HG03521 (cell line): ENCODE results near the gene ADAMTS17.
A peak's percentile ranks its signal among the peaks of the same experiment; 100 is the strongest.

ENCODE experiments used
- ATAC-seq: cut with Tn5 transposase; IDR thresholded peaks from one replicate; pipeline ENCODE4 v1.9.1; 2021; ENCODE audit warnings: mild to moderate bottlenecking, moderate library complexity; ENCODE audit not compliant: unreplicated experiment

Gene ADAMTS17

DNA sequence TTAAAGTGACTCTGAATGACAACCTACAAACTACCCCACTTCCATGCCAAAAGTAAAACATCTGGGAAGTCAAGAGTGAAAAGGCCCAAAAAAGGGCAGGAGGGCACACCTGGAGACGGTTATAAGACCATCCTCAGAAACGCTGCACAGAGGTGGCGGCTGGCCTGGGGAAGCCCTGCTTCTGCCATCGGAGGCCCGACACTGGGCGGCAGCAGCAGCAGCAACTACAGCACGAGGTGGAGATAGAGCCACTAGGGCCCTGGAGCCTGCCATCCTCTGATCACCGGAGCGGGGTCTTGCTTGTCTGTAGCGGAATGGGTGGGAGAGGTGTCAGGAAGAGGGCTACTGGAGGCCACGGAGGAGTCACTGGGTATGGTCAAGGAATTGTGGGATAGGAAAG lies 283.3 kb downstream of the ADAMTS17 start:
- ATAC-seq: no peak

DNA sequence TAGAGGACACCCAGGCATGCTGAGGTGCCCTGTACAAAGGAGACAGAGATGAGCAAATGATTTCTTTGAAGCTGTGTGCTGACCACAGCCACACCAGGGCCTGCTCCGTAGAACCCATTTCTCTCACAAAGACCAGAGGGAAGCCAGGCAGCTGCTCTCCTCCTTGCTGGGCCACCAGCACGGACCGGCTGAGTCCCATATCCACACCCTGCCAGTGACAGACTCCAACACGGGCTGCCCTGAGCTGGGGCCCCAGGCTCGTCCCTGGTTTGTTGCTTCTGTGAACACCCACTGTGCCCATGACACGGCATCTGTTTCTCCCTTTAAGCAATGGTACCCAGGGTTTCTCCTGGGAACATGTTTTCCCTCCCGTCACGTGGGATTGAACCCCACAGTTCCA lies 284.5 kb downstream of the ADAMTS17 start:
- no peak for ATAC-seq

DNA sequence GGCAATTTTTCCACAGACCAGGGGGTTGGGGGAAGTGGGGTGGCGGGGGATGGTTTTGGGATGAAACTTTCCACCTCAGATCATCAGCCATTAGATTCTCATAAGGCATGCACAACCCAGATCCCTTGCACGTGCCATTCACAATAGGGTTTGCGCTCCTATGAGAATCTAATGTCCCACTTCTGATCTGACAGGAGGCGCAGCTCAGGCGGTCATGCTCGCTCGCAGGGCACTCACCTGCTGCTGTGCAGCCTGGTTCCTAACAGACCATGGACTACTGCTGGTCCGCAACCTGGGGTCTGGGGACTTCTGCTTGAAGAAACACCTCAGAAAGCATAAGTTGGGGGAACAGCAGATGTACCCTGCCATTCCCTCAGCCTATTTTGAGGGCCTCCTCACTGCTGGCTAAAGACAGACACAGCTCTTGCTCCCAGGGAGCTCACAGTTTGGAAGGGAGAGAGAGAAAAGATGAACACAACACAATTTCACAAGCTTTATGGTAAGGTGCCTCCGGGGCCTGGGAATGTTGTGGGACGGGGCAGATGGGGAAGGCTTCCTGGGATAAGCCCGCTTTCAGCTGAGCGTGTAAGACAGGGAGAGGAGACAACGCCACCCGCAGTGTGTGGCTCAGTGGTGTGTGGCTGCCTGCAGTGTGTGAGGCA lies 285.2 kb downstream of the ADAMTS17 start:
- ATAC-seq: no peak

DNA sequence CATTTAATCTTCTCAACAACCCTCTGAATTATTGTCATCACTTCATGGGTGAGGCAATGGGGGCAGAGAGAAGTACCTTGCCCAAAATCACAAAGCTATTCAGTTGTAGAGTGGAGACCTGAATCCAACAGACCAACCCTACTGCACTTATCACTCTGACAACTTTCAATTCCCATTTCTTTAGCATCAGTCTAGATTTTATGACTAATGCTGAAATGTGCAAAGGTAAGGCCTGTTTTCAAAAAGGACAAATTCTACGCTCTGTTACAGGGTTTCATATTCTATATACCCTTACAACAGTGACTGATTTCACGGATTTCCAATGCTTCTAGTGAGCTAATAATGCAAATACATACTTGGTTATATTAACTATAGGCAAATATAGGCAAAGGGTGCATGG lies 286.0 kb downstream of the ADAMTS17 start:
- peak; percentile 42 for ATAC-seq

DNA sequence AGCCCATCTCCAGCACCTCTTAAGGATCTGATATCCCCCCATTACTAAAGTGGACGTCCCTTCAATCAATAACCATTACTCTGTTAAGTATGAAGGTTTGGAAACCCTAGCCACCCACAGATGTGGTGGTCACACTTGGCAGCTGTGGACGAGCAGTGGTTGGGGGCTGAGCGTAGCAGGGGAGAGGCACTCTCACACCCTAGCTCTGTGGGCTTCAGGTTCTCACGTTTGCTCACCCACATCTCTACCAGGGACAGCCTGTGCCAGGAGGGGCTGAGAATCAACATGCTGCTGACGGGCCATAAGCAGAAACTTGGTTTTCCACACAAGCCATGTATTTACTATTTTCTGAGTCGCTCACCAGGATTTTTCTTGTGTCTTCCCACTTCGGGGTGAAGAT lies 287.2 kb downstream of the ADAMTS17 start:
- ATAC-seq: no peak

DNA sequence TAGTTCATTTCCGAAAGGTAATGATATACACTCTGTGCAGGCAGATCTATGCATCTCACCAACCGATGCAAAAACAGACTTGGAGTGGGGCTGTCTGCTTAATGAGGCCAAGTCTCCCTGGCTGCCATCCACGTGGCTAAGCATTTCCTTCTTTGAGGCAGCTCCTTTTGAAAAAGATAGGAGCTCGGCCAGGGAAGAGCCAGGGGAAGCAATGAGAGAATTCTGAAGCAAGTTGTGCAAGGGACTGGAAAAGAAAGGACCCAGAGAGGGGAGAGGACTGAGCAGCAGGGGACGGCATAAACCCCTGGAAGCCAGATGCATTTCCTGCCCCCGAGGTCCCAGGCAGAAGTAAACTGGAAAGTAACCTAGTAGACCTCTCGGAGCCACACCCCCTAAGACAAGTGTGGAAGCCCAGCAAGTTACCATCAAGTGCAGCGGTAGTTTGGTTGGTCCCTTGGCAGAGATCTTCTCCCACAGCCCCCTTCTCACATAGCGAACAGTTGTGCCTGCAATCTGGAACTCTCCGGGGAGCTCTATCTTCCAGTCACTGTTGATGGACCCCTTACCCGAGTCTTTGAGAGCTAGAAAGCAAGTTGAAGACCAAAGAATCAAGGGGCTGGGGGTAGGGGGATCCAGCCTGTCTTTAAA lies 288.2 kb downstream of the ADAMTS17 start:
- no peak for ATAC-seq

DNA sequence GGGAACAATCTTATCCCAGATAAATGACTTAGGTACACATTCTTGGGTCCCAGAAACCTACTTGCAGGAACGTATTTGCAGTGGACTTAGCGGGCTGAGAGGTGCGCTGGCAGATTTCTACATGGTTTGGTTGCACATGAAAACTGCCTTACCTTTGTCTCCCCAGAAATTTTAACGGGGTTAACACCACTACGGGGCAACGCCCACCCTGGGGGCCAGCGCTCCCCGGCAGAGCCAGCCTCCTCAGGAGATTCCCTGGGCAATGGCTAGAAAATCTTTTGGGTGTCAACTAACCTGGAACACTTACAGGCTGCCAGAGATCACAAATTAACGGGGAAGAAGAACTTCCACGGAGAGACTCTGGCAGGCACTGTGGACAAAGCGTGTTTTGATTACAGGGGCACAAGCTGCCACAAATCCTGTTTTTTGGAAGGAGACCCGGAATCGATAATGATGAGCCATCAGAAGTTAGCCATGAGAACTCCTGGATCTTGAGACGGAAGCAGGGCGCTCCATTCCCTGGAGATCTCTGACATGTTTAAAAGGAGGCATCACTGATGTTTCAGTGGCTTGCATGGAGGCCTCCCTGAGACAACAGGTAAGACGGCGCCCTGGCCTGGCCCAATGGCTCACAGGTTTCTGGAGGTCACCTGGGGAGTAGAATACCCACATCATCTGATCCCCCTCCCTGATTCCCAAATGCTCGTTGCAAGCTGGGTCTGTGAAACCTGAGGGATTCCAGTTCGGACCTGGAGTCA lies 288.9 kb downstream of the ADAMTS17 start:
- ATAC-seq: no peak

DNA sequence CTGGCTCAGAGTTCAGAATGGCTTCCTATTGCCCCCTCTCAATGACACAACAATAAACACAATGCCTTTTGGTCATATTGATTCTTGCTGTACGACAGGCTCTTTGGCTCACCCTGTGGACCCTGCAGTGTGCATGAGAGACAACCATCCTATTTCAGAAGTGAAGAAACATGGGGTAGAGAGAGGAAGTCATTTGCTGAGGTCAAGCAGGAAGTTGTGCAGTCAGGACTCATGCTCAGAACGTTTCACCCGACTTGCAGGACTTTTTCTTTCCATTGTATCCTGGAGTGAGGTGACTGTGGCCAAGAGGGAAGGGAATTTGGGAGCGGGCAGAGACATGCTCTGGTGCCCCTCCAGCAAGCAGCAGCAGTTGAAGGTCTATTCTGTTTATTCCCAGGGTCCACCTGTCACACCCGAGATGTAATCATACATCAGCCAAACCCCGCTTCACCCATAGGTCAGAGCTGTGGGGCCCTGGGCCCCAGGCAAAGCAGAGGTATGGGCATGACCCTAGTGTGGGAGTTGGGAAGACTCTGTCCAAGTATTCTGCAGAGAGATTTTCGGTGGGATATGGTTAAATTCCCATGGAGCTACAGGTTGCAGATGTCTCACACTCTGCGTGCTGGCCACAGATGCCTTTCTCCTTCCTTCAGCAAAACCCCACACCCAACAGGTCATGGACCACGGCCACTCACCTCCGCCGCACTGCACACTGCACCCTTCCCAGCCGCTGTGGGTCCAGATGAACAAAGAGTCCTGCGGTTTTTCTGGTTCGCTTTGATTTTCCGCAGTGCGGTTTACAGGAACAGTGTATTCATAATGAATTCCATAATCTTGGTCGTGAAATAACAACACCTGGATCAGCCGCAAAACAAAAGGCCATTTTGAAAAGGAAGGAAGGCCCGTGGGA lies 290.6 kb downstream of the ADAMTS17 start:
- ATAC-seq: no peak

DNA sequence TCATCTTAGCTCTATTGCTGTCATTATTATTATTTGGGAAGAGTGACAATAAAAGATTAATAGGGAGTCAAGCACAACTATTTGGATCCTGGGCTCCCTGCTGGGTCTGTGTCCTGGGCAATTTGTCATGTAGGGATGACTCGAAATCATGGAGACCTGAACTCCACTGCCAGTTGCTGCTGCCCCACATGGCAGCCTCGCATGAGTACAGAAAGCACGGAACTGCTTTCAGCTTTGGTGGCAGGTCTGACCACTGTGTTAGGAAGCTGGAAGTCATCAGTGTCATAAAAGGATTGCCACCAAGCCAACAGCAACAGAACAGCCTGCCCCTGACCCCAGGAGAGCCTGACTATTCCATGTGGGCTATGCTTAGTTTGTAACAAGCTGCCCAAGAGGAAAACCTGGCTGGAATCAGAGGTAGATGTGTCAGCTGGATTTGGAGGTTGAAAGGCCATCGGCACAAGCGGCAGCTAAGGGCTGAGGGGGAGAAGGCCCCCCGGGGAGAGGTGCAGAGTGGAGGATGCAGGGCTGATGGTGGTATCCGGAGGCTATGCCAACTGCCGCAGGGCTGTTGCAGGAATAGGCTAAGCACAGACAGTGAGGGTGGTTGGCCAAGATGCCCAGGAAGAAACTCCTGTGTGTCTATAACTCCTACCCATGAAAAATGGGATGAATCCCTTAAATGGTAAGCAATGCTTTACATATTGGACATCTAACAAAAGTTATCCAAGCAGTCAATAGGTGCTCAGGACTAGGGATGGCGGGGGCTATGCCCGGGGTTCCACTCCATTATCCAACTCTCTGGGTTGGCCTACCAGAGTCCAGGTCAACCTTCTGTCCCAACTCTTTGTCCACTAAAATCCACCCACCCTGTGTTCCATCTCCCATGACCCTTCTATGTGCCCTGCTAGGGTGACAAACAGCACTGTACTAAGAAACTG lies 291.6 kb downstream of the ADAMTS17 start:
- ATAC-seq: no peak

DNA sequence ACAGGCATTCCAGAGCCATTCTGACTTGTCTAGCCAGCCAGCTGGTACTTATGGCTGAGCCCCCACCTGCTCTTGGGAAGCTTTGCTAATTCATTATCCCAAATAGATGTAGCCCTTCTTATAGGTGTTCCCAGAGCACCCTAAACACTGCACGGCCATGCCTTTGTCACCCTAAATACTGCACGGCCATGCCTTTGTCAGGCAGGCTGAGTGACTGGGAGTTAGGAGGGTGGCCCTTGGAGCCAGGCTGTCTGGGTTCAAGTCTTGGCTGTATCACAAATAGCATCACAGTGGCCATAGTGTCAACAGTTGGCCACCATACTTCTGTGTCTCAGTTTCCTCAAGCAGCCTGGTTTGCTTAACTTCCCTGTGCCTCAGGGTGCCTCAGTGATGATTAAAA lies 292.3 kb downstream of the ADAMTS17 start:
- ATAC-seq: no peak

DNA sequence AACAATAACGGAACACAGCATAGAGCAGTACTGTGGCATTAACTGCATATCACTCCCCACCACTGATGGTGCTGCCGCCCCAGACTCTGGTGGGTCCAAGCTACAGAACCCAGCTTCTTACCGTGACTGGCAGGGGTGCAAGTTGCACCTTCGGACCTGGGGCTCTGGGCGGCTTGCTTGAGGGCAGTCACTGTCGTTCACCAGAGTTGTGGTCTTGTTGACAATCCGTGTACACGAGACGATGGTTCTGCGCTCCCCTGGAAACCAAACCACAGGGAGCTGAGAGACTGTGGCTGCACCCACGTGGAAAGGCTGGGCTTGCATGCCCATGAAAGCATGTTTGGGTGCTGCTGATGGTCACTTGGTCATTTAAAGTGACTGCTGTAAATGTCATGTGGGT lies 293.0 kb downstream of the ADAMTS17 start:
- no peak for ATAC-seq

DNA sequence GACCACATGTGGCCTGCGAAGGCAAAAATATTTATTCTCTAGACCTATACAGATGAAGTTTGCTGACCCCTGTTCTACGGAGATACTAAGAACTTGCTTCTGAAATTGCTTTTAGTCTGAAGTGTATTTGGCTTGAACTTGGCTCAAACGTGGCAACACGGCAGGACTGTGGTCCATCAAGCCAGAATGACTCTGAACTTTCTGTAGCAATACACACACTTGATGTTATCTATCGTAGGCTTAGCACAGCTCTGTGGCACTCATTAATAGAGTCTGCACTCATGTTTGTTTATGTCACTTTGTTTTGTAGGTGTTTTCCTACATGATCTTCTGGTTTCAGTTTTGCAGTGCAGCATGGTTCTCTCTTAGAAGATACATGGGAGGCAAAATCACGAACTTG lies 298.1 kb downstream of the ADAMTS17 start:
- ATAC-seq: no peak

DNA sequence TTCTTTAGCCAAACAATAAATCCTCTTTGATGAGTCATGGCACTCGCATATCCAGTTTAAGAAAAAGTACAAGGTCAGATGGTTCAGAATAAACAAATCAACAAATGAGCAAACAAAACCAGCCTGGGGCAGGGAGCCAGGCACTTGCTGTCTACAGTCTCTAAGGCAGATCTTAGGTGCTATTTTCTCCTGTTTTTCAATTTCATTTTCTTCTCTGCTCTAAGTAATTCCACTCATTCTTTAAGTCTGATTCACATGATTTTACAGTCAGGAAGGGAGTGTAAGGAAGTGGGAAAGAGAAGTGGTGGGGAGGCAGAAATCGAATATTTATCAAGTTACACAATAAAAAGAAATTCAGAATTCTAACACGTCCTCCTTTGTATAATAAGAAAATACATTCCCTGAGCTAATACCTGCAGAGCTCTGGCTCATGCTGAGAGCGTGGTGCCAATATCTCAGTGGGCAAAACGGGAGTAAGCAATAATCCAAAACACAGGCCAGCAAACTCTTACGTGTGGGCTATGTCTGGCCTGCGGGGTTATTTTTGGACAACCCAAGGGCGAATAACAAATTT lies 298.6 kb downstream of the ADAMTS17 start:
- ATAC-seq: no peak

DNA sequence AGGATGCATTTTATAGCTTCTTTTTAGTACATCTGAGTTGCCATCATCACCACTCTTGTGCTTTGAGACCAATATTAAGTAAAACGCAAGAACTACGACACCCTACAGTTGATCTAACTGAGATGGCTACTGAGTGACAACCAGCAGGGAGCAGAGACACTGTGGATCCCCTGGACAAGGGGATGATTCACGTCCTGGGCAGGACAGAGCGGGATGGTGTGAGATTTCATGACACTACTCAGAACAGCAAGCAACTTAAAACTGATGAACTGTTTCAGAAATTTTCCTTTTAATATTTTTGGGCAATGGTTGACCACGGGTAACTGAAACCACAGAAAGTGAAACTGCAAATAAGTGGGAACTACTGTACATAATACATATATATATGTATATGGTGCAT lies 299.2 kb downstream of the ADAMTS17 start:
- no peak for ATAC-seq

DNA sequence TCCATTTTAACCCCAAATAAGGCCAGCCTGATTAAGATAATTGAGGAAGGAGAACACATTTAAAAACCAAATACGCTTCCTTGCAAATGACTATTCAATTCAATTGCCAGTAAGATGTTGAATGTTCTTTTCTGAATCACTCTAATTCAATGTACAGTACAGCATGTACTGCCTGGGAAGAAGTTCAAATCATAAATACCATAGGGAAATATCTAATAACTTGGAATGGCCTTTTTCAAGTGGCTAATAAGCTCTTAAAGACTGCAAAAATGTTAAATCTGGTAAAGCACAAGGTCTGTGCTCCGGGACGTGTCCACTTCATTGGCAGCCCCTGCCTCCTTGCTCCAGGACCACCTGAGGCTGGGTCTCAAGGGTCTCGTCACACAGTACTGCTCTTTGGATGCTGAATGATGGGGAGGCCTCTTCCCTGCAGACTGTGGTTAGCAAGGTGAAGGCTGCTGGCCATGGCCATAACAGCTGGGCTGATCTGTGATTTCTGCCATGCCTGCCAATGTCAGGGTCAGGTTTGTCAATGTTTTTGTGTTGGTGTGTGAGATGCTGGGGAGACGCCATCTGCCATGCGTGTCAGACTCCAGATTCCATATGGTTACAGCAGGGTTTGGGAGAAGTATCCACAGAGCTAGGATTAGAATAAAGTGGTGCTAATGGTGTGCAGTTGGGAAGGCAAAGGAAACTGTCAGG lies 300.5 kb downstream of the ADAMTS17 start:
- ATAC-seq: no peak

DNA sequence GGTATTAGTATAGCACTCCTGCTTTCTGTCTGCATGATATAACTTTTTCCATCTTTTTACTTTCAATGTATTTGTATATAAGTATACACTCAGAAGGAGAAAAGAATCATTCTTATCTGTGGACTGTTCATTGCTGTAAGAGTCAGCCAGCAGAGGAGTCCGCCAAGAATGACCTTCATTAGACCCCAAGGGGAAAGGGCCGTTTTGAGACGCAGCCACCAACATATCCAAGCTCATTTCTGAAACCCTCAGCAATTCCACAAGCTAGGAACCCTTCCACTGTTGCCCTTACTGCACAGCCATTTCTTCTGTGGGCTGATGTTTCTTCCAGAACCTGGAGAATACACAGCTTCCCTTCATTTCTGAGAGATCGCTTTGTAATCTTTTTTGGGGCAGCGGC lies 301.8 kb downstream of the ADAMTS17 start:
- no peak for ATAC-seq

DNA sequence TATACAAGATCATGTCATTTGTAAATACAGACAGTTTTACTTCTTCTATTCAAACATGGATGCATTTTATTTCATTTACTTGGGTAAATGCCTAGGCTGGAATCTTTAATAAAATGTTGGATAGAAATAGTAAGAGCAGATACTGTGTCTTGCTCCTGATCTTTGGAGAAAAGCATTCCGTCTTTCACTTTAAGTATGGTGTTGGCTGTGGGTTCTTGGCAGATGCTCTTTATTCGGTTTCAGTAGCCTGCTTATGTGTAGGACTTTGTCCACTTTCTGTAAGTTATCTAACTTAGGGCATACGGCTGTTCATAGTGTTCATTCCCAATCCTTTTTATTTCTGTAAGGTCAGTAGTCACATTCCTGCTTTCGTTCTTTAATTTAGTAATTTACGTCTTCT lies 303.0 kb downstream of the ADAMTS17 start:
- no peak for ATAC-seq

DNA sequence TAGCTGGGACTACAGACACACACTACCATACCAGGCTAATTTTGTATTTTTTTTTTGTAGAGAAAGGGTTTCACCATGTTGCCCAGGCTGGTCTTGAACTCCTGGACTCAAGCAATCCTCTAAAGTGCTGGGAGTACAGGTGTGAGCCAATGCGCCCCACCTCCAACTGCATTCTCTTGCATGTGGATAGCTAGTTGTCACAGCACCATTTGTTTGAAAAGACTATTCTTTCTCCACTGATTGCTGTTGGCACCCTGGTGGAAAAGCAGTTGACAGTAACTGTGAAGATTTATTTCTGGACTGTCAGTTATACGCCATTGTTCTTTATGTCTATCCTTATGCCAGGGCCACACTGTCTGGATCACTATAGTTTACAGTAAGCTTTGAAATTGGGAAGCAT lies 303.9 kb downstream of the ADAMTS17 start:
- no peak for ATAC-seq

DNA sequence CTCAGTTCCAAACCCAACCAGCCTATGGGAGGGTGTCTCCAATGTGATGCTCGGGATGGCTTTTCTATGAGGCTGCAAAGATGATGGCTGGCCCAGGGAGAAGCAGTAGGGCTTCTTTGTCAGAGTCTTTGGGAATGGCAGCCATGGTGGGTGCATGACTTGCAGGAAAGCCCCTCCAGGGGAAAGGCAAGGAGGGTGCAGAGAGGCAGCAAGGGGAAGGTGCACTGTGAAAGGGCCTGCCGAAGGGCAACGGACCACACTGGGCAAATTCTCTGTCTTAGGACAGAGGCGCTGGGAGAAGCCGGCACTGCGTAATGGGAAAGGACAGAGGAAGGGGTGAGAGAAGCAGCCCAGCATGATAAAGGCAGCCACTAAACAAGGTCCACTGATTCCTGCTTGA lies 305.8 kb downstream of the ADAMTS17 start:
- no peak for ATAC-seq
